Right lobe of liver (tissue), 6 donors: ENCODE measurements around the gene MAPKAP1. TPM values are rescaled to one million over a fixed set of nuclear protein-coding genes. Genes with fewer than 3 reads are reported as not detected.

ENCODE experiments used
- ATAC-seq, 4 donors: fragments of 200-7000 bp; cut with Tn5 transposase; one replicate each; pipeline ENCODE4 v1.9.1; 2020; ENCODE audit warnings: mild to moderate bottlenecking in 4 of 4, moderate library complexity in 4 of 4
- DNase-seq, 3 donors: peaks; one replicate each; pipeline ENCODE4 v3.0.0-alpha.2; 2020
- H3K27ac ChIP-seq, 3 donors: fragments of 200-600 bp; one replicate each; pipeline ENCODE4 v1.8.0; 2022
- H3K27me3 ChIP-seq, 2 donors: fragments of 200-600 bp; one replicate each; pipeline ENCODE4 v1.8.0; 2022
- H3K36me3 ChIP-seq, 4 donors: fragments of 200-600 bp; sonication (generic) in 1 of 4; one replicate each; pipeline versions ENCODE4 v1.5.1 to v1.8.0; 2017 to 2022; ENCODE audit warnings: control low read depth in 1 of 4
- H3K4me1 ChIP-seq, 4 donors: fragments of 200-600 bp; sonication (generic) in 1 of 4; one replicate each; pipeline versions ENCODE4 v1.5.1 to v1.8.0; 2017 to 2022; ENCODE audit warnings: control low read depth in 1 of 4
- H3K4me3 ChIP-seq, 3 donors: fragments of 200-600 bp; one replicate each; pipeline ENCODE4 v1.8.0; 2022
- H3K9me3 ChIP-seq, 4 donors: fragments of 200-600 bp; sonication (generic) in 1 of 4; one replicate each; pipeline versions ENCODE4 v1.5.1 to v1.8.0; 2017 to 2022; ENCODE audit warnings: control low read depth in 1 of 4
- CTCF ChIP-seq, 4 donors: fragments of 200-600 bp in 3 of 4; fragments of 450-650 bp in 1 of 4; IDR thresholded peaks; one replicate each; pipeline versions ENCODE4 v1.5.1 to v1.8.0; 2016 to 2022; ENCODE audit warnings: antibody characterized with exemption in 4 of 4, mild to moderate bottlenecking in 2 of 4
- POLR2A ChIP-seq: fragments of 450-650 bp; IDR thresholded peaks from one replicate; pipeline ENCODE4 v1.6.1; 2017; ENCODE audit warnings: antibody characterized with exemption, mild to moderate bottlenecking
- WGBS: methylation state at CpG from one replicate; pipeline ENCODE4 v1.1.6; 2018; ENCODE audit warnings: low coverage, low lambda C conversion rate; ENCODE audit not compliant: insufficient coverage; ENCODE audit errors: missing lambda C conversion rate; 5-methylcytosine and 5-hydroxymethylcytosine counted together
- intact Hi-C, 2 donors: fragments of 100-400 bp; cut with DNase I; formaldehyde crosslinking; loops; one replicate each; pipeline versions ENCODE4 v1.11.2 to v1.14.1; 2022
- total RNA-seq, 6 experiments: library from RNA; depleted of rRNA in 2 of 6; stranded (reverse); fragments of >200 nt in 2 of 6; fragmentation: NEBNext Ultra II Directional in 3 of 6; extraction: Animal tissue kit (Norgen Biotek cat#: 25700) in 3 of 6; gene quantifications; one replicate each; pipeline versions ENCODE4 v1.1.0 to v1.2.4, GENCODE V29; 2016 to 2023
- donor health status: DM: no; HTN: yes; CAD: no.
- donor health status: DM: no; HTN: no; CAD: no.
- donor health status: DM: no; HTN: no; CAD: no.
- donor health status: DM: no; HTN: yes; CAD: no.
- donor health status: DM: no; HTN: yes; CAD: no.

The MAPKAP1 gene
- total RNA-seq, 6 experiments from 2014 or later, result 29.6 to 53.2 (median 48.3) TPM

DNA sequence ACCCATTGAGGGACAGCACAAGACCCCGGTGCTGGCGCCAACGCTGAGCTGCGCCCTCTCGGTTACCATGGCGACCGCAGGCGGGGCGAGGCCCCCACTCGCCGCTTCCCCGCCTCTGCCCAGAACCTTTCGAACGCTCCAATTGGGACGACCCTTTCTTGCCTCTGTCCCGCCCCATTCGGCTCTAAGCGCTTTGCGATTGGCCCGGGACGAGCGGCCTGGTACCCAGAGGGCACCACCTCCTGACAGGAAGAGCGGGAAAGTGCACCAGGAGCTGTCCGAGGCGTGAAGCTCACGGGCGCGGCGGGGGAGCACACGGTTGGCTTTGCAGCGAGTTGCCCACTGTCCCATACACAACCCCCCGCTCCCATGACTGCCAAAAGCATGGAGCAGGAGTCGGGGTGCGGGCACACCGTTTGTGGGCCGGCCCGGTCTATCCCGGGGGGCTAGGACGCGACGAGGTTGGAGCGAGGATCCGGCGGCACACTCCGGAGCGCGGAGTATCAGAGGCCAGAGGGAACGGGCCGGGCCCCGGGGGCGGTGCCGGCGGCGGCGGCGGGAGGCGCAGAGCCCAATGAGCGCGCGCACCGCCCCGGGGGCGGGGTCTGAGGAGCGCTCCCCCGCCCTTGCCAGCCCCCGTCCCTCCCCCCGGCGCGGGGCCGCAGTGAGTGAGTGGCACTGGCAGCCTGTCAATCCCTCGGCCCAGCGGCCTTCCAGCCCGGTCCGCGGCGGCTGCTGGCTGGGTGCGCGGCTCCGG is 39.2 kb upstream of the MAPKAP1 start:
- ATAC-seq, result peak; percentile 87 to 95 (median 88)
- Histone ChIP-seq H3K4me1 (peaks cover 0 to 25% (median 7%) of the 10 kb centered on the region in 4 donors), H3K27ac (peak overlapping the region in 2 of 3 donors; percentile 42 to 68), H3K27me3 (no peaks in the 10 kb centered on the region), H3K9me3 (no peaks in the 10 kb centered on the region), H3K4me3 (peak overlapping the region; percentile 55 to 79 (median 60)), H3K36me3 (no peaks in the 10 kb centered on the region)
- intact Hi-C loops, result no loop called here
- WGBS, result under 1% methylated on average over 17 of the region's 79 CpGs
- TF ChIP-seq POLR2A (peak; percentile 70), CTCF (IDR thresholded peaks at IDR 0.05) (no peak)
- peak; percentile 97 for DNase-seq

DNA sequence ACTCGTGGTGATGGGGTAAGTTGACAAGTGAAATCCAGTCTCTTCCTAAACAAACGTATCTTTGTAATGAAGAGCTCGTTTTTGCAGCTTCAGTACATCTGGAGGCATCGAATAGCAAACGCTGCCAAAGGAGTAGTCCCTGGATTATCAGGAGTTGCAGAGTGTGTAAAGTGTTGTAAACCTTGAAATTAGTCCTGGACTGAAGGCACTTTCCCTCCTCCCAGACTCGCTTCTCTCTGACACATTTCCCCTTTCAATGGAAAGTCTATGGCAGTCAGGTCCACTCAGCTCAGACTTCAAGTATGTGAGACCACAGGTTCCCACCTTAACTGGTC is 38.6 kb upstream of the MAPKAP1 start:
- Histone ChIP-seq H3K36me3 (no peaks in the 10 kb centered on the region), H3K9me3 (no peaks in the 10 kb centered on the region), H3K27me3 (no peaks in the 10 kb centered on the region), H3K27ac (no peak overlapping the region), H3K4me3 (peak overlapping the region; percentile 55 to 79 (median 60)), H3K4me1 (peaks cover 0 to 19% (median 4%) of the 10 kb centered on the region in 4 donors)
- WGBS, result 32% methylated on average over 5 of the region's 6 CpGs
- ATAC-seq (no peak), DNase-seq (no peak)
- TF ChIP-seq CTCF (IDR thresholded peaks at IDR 0.05) (no peak), POLR2A (no peak)
- intact Hi-C loops, result no loop called here

DNA sequence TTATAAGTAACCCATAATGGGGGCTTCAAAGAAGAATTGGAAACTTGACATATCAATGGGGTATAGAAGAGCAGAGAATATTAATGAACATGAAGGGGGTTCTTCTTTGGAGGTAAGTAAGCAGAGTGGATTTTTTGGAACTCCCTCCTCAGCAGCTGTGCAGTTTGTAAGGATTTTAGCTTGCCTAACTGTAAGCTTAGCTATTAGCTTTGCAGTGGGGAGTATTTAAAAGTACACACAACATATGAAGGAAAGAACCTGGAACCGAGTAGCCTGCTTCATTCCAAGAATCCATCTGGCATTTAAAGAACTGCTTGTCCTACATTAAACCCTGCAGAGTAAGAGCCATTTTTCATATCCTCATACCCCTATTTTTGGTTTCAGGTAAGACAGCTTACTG is 38.0 kb upstream of the MAPKAP1 start:
- Histone ChIP-seq H3K27ac (no peak overlapping the region), H3K36me3 (no peaks in the 10 kb centered on the region), H3K9me3 (no peaks in the 10 kb centered on the region), H3K27me3 (no peaks in the 10 kb centered on the region), H3K4me1 (peaks cover 0 to 17% (median 3%) of the 10 kb centered on the region in 4 donors), H3K4me3 (no peak overlapping the region)
- TF ChIP-seq POLR2A, result no peak
- no peak for TF ChIP-seq CTCF (IDR thresholded peaks at IDR 0.05)
- DNase-seq (no peak), ATAC-seq (no peak)
- intact Hi-C loops, result no loop called here
- WGBS, result 67% methylated on average over 1 of the region's 1 CpG

DNA sequence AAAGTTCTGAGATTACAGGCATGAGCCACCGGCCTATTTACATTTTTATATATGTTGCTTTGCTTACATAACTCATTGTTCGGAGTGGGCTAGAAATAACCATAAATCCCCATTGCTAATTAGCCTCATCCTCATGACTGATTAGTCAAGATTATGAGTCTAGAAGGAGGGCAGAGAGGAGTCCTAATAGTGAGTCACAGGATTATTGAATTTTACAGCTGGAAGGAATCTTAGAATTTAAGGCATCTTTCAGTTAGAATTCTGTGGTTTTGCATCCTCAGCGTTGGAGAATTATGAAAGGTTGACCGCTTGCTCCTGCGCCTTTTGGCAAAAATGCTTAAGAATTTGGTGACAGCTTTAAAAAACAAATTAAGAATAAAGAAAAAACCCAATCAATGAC is 37.6 kb upstream of the MAPKAP1 start:
- WGBS, result 89% methylated on average over 5 of the region's 5 CpGs
- Histone ChIP-seq H3K4me3 (no peak overlapping the region), H3K9me3 (no peaks in the 10 kb centered on the region), H3K27ac (no peak overlapping the region), H3K4me1 (peaks cover 0 to 13% (median 1%) of the 10 kb centered on the region in 4 donors), H3K27me3 (no peaks in the 10 kb centered on the region), H3K36me3 (no peaks in the 10 kb centered on the region)
- intact Hi-C loops, result no loop called here
- no peak for ATAC-seq
- TF ChIP-seq POLR2A (no peak), CTCF (IDR thresholded peaks at IDR 0.05) (no peak)
- no peak for DNase-seq
